Body of pancreas (tissue), 4 donors: ENCODE data around the gene ANAPC2.

Source experiments
- CTCF ChIP-seq, 7 experiments: fragments of 450-650 bp in 4 of 7; fragments of 200-600 bp in 3 of 7; sonication (generic) in 3 of 7; IDR thresholded peaks; one replicate each; pipeline ENCODE4 v1.5.1; 2016 to 2019; ENCODE audit warnings: antibody characterized with exemption in 7 of 7
- POLR2A ChIP-seq, 3 donors: fragments of 450-650 bp; IDR thresholded peaks; one replicate each; pipeline ENCODE4 v1.6.1; 2016; ENCODE audit warnings: antibody characterized with exemption in 3 of 3, mild to moderate bottlenecking in 2 of 3

DNA sequence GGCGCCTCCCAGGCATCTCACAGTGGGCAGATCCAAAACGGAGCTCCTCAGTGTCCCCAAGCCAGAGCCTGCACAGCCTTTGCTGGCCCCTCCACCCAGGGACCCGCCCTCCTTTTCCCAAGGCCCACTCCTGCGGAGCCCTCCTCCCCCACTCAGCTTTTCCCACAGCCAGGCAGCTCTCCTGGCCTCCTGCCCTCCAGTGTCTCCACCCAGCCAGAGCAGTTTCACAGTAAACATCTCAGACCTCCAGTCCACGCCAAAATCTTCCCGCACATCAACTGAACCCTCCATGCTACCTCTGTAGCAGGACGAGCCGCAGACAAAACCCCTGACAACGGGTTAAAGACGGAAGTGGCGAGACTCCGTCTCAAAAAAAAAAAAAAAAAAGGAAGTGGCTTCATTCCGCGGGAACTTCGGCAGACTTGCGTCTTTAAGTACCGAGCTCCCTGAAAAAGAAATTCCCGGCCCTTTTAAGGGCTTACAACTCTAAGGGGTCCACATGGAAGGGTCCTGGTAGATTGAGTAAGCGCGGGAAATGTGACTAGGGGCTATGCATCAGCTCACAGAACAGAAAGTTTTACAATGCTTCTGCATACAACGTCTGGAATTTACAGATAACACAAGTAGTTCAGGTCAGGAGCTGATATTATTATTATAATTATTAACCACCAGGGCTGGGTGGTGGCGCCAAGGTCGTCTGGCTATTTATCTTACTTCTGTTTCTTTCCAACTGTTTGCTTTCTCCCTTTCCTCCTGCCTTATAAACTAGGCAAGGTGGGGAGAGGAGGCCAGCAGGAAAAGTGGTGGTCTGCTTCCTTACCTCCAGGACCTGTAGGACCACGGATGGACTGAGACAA is 60.8 kb downstream of the ANAPC2 start:
- TF ChIP-seq CTCF (IDR thresholded peaks at IDR 0.05), result peak in 5 of 7 experiments; percentile 7 to 41 (median 36)
- peak in 2 of 3 donors; percentile 68 to 76 for TF ChIP-seq POLR2A (IDR thresholded peaks at IDR 0.05)
